Mesenchymal stem cell (in vitro differentiated cells and primary cell): Measurements from ENCODE around the gene NOTCH1.

Source experiments
- DNase-seq: peaks from one replicate; pipeline ENCODE4 v3.0.0-alpha.2; 2013
- H2AFZ ChIP-seq: one replicate; pipeline ENCODE4 v1.6.1; 2013; ENCODE audit warnings: low read depth, mild to moderate bottlenecking, control low read depth, inconsistent platforms, low read length, moderate library complexity
- H2AK5ac ChIP-seq: 2 replicates; pipeline ENCODE4 v1.6.1; 2013; ENCODE audit warnings: low read length, moderate library complexity, mild to moderate bottlenecking, inconsistent platforms; ENCODE audit not compliant: severe bottlenecking
- H2BK120ac ChIP-seq: one replicate; pipeline ENCODE4 v1.6.1; 2013; ENCODE audit warnings: low read depth, mild to moderate bottlenecking, inconsistent platforms, low read length, moderate library complexity
- H2BK12ac ChIP-seq, 2 experiments: one replicate each; pipeline ENCODE4 v1.6.1; 2013; ENCODE audit warnings: inconsistent platforms in 2 of 2, low read length in 2 of 2, mild to moderate bottlenecking in 2 of 2, moderate library complexity in 2 of 2, control low read depth in 1 of 2
- H2BK15ac ChIP-seq: one replicate; pipeline ENCODE4 v1.6.1; 2013; ENCODE audit warnings: mild to moderate bottlenecking, low read depth, inconsistent platforms; ENCODE audit not compliant: poor library complexity, severe bottlenecking
- H2BK5ac ChIP-seq: 2 replicates; pipeline ENCODE4 v1.6.1; 2013; ENCODE audit warnings: low read depth, mild to moderate bottlenecking, low read length, control low read depth, inconsistent platforms; ENCODE audit not compliant: poor library complexity, severe bottlenecking
- H3K14ac ChIP-seq, 2 experiments: one replicate each; pipeline ENCODE4 v1.6.1; 2013; ENCODE audit warnings: inconsistent platforms in 2 of 2, low read length in 2 of 2, control low read depth in 1 of 2, mild to moderate bottlenecking in 1 of 2, moderate library complexity in 1 of 2
- H3K18ac ChIP-seq, 2 experiments: one replicate each; pipeline ENCODE4 v1.6.1; 2013; ENCODE audit warnings: inconsistent platforms in 2 of 2, low read length in 2 of 2, control low read depth in 1 of 2, low read depth in 1 of 2, mild to moderate bottlenecking in 1 of 2
- H3K23ac ChIP-seq, 2 experiments: one replicate each; pipeline ENCODE4 v1.6.1; 2013; ENCODE audit warnings: inconsistent platforms in 2 of 2, low read length in 2 of 2, mild to moderate bottlenecking in 2 of 2, moderate library complexity in 2 of 2, control low read depth in 1 of 2
- H3K27ac ChIP-seq: 2 replicates; pipeline ENCODE4 v1.5.1; 2013; ENCODE audit warnings: mild to moderate bottlenecking, moderate library complexity, low read length, control low read depth, inconsistent platforms; ENCODE audit not compliant: poor library complexity, severe bottlenecking
- H3K27me3 ChIP-seq, 2 experiments: 2 replicates each; pipeline versions ENCODE4 v1.6.1 to v1.7.0; 2013; ENCODE audit warnings: low read length in 2 of 2, mild to moderate bottlenecking in 2 of 2, moderate library complexity in 2 of 2, control low read depth in 1 of 2, inconsistent platforms in 1 of 2; ENCODE audit not compliant: control insufficient read depth in 1 of 2, insufficient read depth in 1 of 2
- H3K36me3 ChIP-seq, 2 experiments: 2 replicates each; pipeline versions ENCODE4 v1.6.1 to v1.7.0; 2013; ENCODE audit warnings: low read length in 2 of 2, control low read depth in 1 of 2, inconsistent platforms in 1 of 2, low read depth in 1 of 2, mild to moderate bottlenecking in 1 of 2; ENCODE audit not compliant: insufficient read depth in 2 of 2, control insufficient read depth in 1 of 2
- H3K4ac ChIP-seq, 2 experiments: one replicate each; pipeline ENCODE4 v1.6.1; 2013; ENCODE audit warnings: inconsistent platforms in 2 of 2, low read length in 2 of 2, mild to moderate bottlenecking in 2 of 2, moderate library complexity in 2 of 2, control low read depth in 1 of 2, low read depth in 1 of 2
- H3K4me1 ChIP-seq: 2 replicates; pipeline ENCODE4 v1.6.1; 2013; ENCODE audit warnings: low read depth, low read length, control low read depth; ENCODE audit not compliant: control insufficient read depth, insufficient read depth
- H3K4me2 ChIP-seq: 2 replicates; pipeline ENCODE4 v1.6.1; 2013; ENCODE audit warnings: low read length, mild to moderate bottlenecking, inconsistent platforms; ENCODE audit not compliant: poor library complexity, severe bottlenecking
- H3K4me3 ChIP-seq, 2 experiments: 2 replicates each; pipeline versions ENCODE4 v1.5.1 to v1.7.0; 2013; ENCODE audit warnings: low read length in 2 of 2, mild to moderate bottlenecking in 2 of 2, control low read depth in 1 of 2, low read depth in 1 of 2; ENCODE audit not compliant: insufficient read depth in 1 of 2
- H3K79me1 ChIP-seq: replicated peaks from 2 replicates; pipeline ENCODE4 v1.6.1; 2013; ENCODE audit warnings: mild to moderate bottlenecking, control low read depth, low read length, inconsistent platforms; ENCODE audit not compliant: poor library complexity, severe bottlenecking
- H3K9ac ChIP-seq: 2 replicates; pipeline ENCODE4 v1.7.0; 2013; ENCODE audit warnings: mild to moderate bottlenecking, low read length, moderate library complexity
- H3K9me3 ChIP-seq: 2 replicates; pipeline ENCODE4 v1.7.0; 2013; ENCODE audit warnings: mild to moderate bottlenecking, low read length; ENCODE audit not compliant: control insufficient read depth
- H4K8ac ChIP-seq: one replicate; pipeline ENCODE4 v1.6.1; 2013; ENCODE audit warnings: inconsistent platforms, mild to moderate bottlenecking, low read length, moderate library complexity
- H4K91ac ChIP-seq: one replicate; pipeline ENCODE4 v1.6.1; 2013; ENCODE audit warnings: mild to moderate bottlenecking, low read length, inconsistent platforms
- WGBS: methylation state at CpG from one replicate; pipeline ENCODE4 v1.1.7; 2013; ENCODE audit warnings: mixed read lengths; 5-methylcytosine and 5-hydroxymethylcytosine counted together

Gene NOTCH1

GRCh38 chr9:136502196-136502595 is 43.7 kb downstream of the NOTCH1 start:
- H3K27ac ChIP-seq = no peak overlapping the region
- no peak overlapping the region for H3K18ac ChIP-seq
- WGBS = 98% methylated on average over 35 of the region's 38 CpGs
- H3K23ac ChIP-seq = no peak overlapping the region
- no peak overlapping the region for H4K8ac ChIP-seq
- H2AK5ac ChIP-seq = no peak overlapping the region
- no peak overlapping the region for H2BK12ac ChIP-seq
- no peak overlapping the region for H3K9ac ChIP-seq
- DNase-seq = no peak
- no peak overlapping the region for H2AFZ ChIP-seq
- H4K91ac ChIP-seq = no peak overlapping the region
- no peaks in the 10 kb centered on the region for H3K4me1 ChIP-seq
- no peak overlapping the region for H3K4me3 ChIP-seq
- H3K36me3 ChIP-seq = peaks cover 42 to 97% of the 10 kb centered on the region in 2 experiments
- no peak overlapping the region for H3K14ac ChIP-seq
- no peak overlapping the region for H2BK5ac ChIP-seq
- H2BK120ac ChIP-seq = no peak overlapping the region
- H3K79me1 ChIP-seq = peaks cover 2% of the 10 kb centered on the region
- no peaks in the 10 kb centered on the region for H3K27me3 ChIP-seq
- no peak overlapping the region for H3K4ac ChIP-seq
- H3K4me2 ChIP-seq = no peak overlapping the region
- H2BK15ac ChIP-seq = no peak overlapping the region
- H3K9me3 ChIP-seq = no peaks in the 10 kb centered on the region

DNA sequence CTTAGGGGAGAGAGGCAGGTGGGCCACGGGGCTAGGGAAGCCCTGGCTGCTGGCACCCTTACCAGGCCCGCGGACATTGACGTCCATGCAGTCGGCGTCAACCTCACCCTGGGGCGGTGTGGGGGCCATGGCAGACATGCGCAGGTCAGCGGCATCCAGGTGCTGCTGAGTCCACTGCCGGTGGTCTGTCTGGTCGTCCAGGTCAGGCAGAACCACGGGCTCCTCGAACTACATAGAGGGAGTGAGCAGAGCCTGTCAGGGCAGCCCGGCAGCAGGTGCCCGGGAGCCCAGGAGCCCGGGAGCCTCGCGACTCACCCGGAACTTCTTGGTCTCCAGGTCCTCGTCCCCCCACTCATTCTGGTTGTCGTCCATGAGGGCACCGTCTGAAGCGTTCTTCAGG is 44.2 kb downstream of the NOTCH1 start:
- Histone ChIP-seq H3K9me3 (no peaks in the 10 kb centered on the region), H3K18ac (no peak overlapping the region), H3K14ac (no peak overlapping the region), H3K27ac (no peak overlapping the region), H2BK120ac (no peak overlapping the region), H3K4me3 (no peak overlapping the region), H2AFZ (no peak overlapping the region), H3K79me1 (peaks cover 2% of the 10 kb centered on the region), H2BK5ac (no peak overlapping the region), H2BK15ac (no peak overlapping the region), H3K4ac (no peak overlapping the region), H3K4me2 (no peak overlapping the region), H2AK5ac (no peak overlapping the region), H4K91ac (no peak overlapping the region), H3K27me3 (no peaks in the 10 kb centered on the region), H2BK12ac (no peak overlapping the region), H4K8ac (no peak overlapping the region), H3K23ac (no peak overlapping the region), H3K9ac (no peak overlapping the region), H3K36me3 (peaks cover 45 to 97% of the 10 kb centered on the region in 2 experiments), H3K4me1 (no peaks in the 10 kb centered on the region)
- WGBS = 97% methylated on average over 23 of the region's 23 CpGs
- DNase-seq = no peak

- WGBS = 95% methylated on average over 49 of the region's 50 CpGs
- Histone ChIP-seq H2AFZ (no peak overlapping the region), H3K4me1 (no peaks in the 10 kb centered on the region), H3K18ac (no peak overlapping the region), H2BK120ac (no peak overlapping the region), H2BK5ac (no peak overlapping the region), H3K9ac (no peak overlapping the region), H3K9me3 (no peaks in the 10 kb centered on the region), H3K27ac (no peak overlapping the region), H3K4me2 (no peak overlapping the region), H3K4me3 (no peak overlapping the region), H2AK5ac (no peak overlapping the region), H3K27me3 (no peaks in the 10 kb centered on the region), H2BK12ac (no peak overlapping the region), H4K91ac (no peak overlapping the region), H3K36me3 (peaks cover 48 to 91% of the 10 kb centered on the region in 2 experiments), H4K8ac (no peak overlapping the region), H3K79me1 (peaks cover 2% of the 10 kb centered on the region), H3K4ac (no peak overlapping the region), H2BK15ac (no peak overlapping the region), H3K14ac (no peak overlapping the region), H3K23ac (no peak overlapping the region)
- no peak for DNase-seq
Measured at GRCh38 chr9:136499935-136500910, 45.6 kb downstream of the NOTCH1 start.

DNA sequence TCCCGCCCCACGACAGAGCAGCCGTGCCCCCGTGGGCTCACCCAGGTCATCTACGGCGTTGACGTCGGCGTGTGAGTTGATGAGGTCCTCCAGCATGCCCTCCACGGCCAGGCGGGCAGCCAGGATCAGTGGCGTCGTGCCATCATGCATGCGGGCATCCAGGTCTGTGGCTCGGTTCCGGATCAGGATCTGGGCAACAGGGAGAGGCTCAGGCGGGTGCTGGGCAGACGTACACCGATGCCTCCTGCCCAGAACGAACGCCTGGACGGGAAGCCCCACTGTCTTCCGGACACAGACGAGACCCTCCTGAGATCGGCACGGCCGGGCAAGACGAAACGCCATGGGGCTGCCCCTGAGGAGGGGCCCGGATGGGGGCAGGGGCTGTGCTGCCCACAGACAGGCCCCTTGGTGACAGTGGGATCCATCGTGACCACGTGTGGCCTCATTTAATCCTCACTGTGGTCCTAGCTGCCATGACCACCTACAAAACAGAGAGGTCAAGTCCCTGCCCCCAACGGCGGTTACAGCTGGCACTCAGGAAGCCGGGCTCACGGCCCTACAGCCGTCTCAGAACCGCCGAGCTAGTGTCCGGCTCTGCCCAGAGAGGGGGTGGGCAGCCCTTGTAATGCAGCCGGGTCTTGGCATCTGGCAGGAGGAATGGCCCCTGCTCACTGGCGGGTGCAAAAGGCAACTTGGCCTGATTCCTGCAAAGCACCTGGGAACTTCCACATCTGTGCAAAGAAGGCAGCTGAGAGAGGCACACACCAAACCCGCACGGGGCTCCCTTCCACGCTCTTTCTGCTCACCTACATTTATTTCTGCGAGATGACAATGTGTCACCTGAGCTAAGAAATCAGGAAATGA is 46.5 kb downstream of the NOTCH1 start:
- Histone ChIP-seq H3K27me3 (no peaks in the 10 kb centered on the region), H2AFZ (no peak overlapping the region), H3K9me3 (no peaks in the 10 kb centered on the region), H2AK5ac (no peak overlapping the region), H2BK5ac (no peak overlapping the region), H3K27ac (no peak overlapping the region), H3K23ac (no peak overlapping the region), H3K79me1 (peaks cover 2% of the 10 kb centered on the region), H4K91ac (no peak overlapping the region), H3K18ac (peak overlapping the region in 1 of 2 experiments; percentile 11), H4K8ac (no peak overlapping the region), H3K4me2 (no peak overlapping the region), H2BK15ac (no peak overlapping the region), H3K4me1 (no peaks in the 10 kb centered on the region), H3K4ac (no peak overlapping the region), H2BK12ac (no peak overlapping the region), H2BK120ac (no peak overlapping the region), H3K14ac (no peak overlapping the region), H3K9ac (no peak overlapping the region), H3K36me3 (peaks cover 43 to 89% of the 10 kb centered on the region in 2 experiments), H3K4me3 (no peak overlapping the region)
- no peak for DNase-seq
- 97% methylated on average over 46 of the region's 46 CpGs for WGBS
